A673 (cell line): ENCODE data around the gene FASN.

Experiments
- CTCF ChIP-seq: fragments of 300-800, 200-600 bp; sonication (generic); conservative IDR thresholded peaks from 2 replicates; pipeline ENCODE4 v1.5.1; 2017; ENCODE audit warnings: low read depth, mild to moderate bottlenecking, antibody characterized with exemption, low read length, moderate library complexity, mixed read lengths
- EZH2 ChIP-seq: fragments of 200-600 bp; sonication (generic); IDR thresholded peaks from 2 replicates; pipeline ENCODE4 v1.6.1; 2017; ENCODE audit warnings: borderline replicate concordance, low read depth, mild to moderate bottlenecking, mixed read lengths, antibody characterized with exemption, low read length; ENCODE audit not compliant: poor library complexity, severe bottlenecking

DNA sequence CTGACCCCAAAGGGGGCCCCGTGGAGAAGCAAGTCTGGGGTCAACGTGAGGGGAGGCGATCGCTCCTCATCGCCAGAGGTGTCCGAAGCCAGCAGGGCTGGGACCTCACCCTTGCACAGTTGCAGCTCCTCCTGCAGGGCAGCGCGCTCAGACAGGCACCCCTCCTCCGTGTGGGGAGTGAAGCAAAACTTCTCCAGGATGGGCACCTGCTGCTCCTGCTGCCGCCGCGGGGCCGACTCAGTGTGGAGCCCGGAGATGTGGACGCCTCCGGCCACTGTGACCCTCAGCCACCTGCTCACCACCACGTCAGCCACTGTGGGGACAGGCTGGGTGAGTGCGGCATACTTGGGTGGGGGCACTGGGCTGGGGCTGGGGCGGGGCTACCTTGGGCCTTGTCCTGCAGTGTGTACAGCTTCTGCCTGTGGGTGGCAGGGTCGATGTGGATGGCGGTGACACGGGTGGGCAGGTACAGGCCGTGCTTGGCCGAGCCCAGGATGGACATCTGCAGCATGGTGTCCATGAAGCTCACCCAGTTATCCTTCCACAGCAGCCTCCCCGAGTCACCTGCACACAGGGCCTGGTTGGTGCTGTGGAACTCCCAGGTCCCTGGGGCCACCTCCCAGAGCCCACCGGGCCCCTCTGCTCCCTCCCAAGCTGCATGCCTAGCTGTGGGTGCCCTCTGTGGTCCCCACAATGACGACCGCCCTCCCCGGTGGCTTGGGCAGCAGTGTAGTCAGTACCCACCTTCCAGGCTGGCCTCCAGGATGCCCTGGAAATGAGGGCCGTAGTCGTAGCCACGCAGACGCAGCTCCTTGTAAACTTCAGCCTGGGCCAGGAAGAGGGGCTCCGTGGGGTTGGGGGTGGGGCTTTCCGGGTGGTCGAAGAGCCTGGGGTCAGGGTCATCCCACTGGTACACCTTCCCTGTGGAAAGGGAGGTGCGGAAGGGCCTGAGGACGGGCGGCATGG lies 10.8 kb downstream of the FASN start:
- no peak for TF ChIP-seq CTCF
- no peak for TF ChIP-seq EZH2
